ENCODE results near the gene DAPK1. TPM values are rescaled to one million over a fixed set of nuclear protein-coding genes. Genes with fewer than 3 reads are reported as not detected.
A peak's percentile ranks its signal among the peaks of the same experiment; 100 is the strongest.

DAPK1 gene
- polyA plus RNA-seq, 1 experiment, result 5.4 TPM

- peaks cover 9% of the 10 kb centered on the region for H3K36me3 ChIP-seq (ENCODE audit: control insufficient read depth, insufficient read depth, low read length)
- CTCF ChIA-PET, result interaction anchor here (0.9 to 3.6 kb wide), 8 partner anchors 11 to 100 kb away, joined by 3 to 23 read pairs (median 4); no protein-coding TSS in a partner anchor
- POLR2A ChIA-PET, result interaction anchor here (0.6 kb wide), 1 partner anchor 320 kb away, joined by 5 read pairs; no protein-coding TSS in a partner anchor
- TF ChIP-seq CTCF (IDR thresholded peaks at IDR 0.05; ENCODE audit: insufficient read depth, low read depth, low read length), result peak; percentile 33
- H3K27me3 ChIP-seq (ENCODE audit: control insufficient read depth, insufficient read depth, low read length), result no peaks in the 10 kb centered on the region
- peak; percentile 52 for DNase-seq (ENCODE audit: low read depth)
- H3K4me3 ChIP-seq (ENCODE audit: low read depth, low read length), result peak within 1 kb of the TSS; percentile 77
Measured at GRCh38 chr9:87725900-87726709, 228.4 kb downstream of the DAPK1 start, which contains the start of gene CTSL. Gene CTSL, plus strand, starts transcription at chr9:87726119. Its CDS starts 1,485 bp downstream, at chr9:87727604.

GRCh38 chr9:87729246-87729645 lies 231.6 kb downstream of the DAPK1 start:
- no peak overlapping the region for H3K4me3 ChIP-seq (ENCODE audit: low read depth, low read length)
- ChIA-PET CTCF (interaction anchor here (1.3 kb wide), 1 partner anchor 45 kb away, joined by 4 read pairs; no protein-coding TSS in a partner anchor), POLR2A (no interaction called here)
- H3K36me3 ChIP-seq (ENCODE audit: control insufficient read depth, insufficient read depth, low read length), result peaks cover 9% of the 10 kb centered on the region
- no peak for TF ChIP-seq CTCF (IDR thresholded peaks at IDR 0.05; ENCODE audit: insufficient read depth, low read depth, low read length)
- no peaks in the 10 kb centered on the region for H3K27me3 ChIP-seq (ENCODE audit: control insufficient read depth, insufficient read depth, low read length)
- DNase-seq (ENCODE audit: low read depth), result no peak

GRCh38 chr9:87731321-87731720 lies 233.7 kb downstream of the DAPK1 start:
- no peaks in the 10 kb centered on the region for H3K27me3 ChIP-seq (ENCODE audit: control insufficient read depth, insufficient read depth, low read length)
- CTCF ChIA-PET, result no interaction called here
- POLR2A ChIA-PET, result no interaction called here
- DNase-seq (ENCODE audit: low read depth), result no peak
- no peak overlapping the region for H3K4me3 ChIP-seq (ENCODE audit: low read depth, low read length)
- TF ChIP-seq CTCF (IDR thresholded peaks at IDR 0.05; ENCODE audit: insufficient read depth, low read depth, low read length), result no peak
- peaks cover 9% of the 10 kb centered on the region for H3K36me3 ChIP-seq (ENCODE audit: control insufficient read depth, insufficient read depth, low read length)

- POLR2A ChIA-PET, result no interaction called here
- CTCF ChIA-PET, result no interaction called here
- peaks cover 9% of the 10 kb centered on the region for H3K36me3 ChIP-seq (ENCODE audit: control insufficient read depth, insufficient read depth, low read length)
Measured at GRCh38 chr9:87732344-87732743, 234.7 kb downstream of the DAPK1 start.

More at GRCh38 chr9:87732344-87732743, 234.7 kb downstream of the DAPK1 start:
- Histone ChIP-seq H3K27me3 (ENCODE audit: control insufficient read depth, insufficient read depth, low read length) (no peaks in the 10 kb centered on the region), H3K4me3 (ENCODE audit: low read depth, low read length) (no peak overlapping the region)
- no peak for DNase-seq (ENCODE audit: low read depth)
- no peak for TF ChIP-seq CTCF (IDR thresholded peaks at IDR 0.05; ENCODE audit: insufficient read depth, low read depth, low read length)
